GM21526 (cell line): ENCODE data around the gene HPS3.
"Not testable (repeated sequence)": the region's sequence is repeated elsewhere in the genome, so short reads cannot be mapped to it uniquely, and the experiment has no call there.

Source experiments
- ATAC-seq: cut with Tn5 transposase; IDR thresholded peaks from one replicate; pipeline ENCODE4 v1.9.1; 2021; ENCODE audit warnings: moderate library complexity; ENCODE audit not compliant: unreplicated experiment, low FRiP score

The HPS3 gene, protein sequence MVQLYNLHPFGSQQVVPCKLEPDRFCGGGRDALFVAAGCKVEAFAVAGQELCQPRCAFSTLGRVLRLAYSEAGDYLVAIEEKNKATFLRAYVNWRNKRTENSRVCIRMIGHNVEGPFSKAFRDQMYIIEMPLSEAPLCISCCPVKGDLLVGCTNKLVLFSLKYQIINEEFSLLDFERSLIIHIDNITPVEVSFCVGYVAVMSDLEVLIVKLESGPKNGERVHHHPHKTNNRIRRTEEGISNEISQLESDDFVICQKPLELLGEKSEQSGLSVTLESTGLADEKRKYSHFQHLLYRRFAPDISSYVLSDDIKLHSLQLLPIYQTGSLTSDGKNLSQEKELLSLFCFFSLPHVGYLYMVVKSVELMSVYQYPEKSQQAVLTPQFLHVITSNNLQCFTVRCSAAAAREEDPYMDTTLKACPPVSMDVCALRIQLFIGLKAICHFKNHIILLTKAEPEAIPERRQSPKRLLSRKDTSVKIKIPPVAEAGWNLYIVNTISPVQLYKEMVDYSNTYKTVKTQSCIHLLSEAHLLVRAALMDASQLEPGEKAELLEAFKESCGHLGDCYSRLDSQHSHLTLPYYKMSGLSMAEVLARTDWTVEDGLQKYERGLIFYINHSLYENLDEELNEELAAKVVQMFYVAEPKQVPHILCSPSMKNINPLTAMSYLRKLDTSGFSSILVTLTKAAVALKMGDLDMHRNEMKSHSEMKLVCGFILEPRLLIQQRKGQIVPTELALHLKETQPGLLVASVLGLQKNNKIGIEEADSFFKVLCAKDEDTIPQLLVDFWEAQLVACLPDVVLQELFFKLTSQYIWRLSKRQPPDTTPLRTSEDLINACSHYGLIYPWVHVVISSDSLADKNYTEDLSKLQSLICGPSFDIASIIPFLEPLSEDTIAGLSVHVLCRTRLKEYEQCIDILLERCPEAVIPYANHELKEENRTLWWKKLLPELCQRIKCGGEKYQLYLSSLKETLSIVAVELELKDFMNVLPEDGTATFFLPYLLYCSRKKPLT

DNA sequence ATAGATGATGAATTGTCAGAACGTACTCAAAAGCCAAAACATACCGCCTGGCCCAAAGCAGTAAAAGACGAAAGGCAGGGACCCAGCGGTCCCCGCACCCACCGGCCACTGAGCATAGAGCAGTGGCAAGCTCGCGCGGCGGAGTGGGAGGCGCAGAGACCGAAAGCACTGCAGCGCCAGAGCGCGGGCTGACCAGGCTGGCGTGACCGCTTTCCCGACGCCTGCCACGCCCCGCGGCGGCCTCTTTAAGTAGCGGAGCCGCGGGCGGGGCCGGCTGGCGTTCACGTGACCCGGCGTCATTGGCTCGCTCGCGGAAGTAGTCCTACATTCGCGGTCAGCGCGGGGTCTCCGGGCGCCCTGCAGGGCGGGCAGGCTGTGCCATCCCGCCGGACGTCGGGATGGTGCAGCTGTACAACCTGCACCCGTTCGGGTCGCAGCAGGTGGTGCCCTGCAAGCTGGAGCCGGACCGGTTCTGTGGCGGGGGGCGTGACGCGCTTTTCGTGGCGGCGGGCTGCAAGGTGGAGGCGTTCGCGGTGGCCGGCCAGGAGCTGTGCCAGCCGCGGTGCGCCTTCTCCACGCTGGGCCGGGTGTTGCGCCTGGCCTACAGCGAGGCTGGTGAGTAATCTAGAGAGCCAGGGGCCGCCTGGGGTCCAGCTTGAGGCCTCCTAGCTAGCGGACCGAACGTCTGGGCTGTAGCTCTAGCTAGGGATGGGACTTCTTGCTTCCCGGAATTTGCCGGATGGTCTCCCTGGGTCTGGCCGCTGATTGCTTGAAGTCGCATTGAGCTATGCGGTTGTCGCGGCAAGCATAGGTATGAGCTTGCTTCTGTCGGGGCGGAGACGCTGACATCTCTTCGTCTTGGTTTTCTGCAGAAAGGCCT, at the start of gene HPS3:
Gene HPS3 (plus strand): TSS at position 313 of the 880 bp plus-strand sequence. CDS start 86 bp downstream, at position 399.
- ATAC-seq, result peak; percentile 93

DNA sequence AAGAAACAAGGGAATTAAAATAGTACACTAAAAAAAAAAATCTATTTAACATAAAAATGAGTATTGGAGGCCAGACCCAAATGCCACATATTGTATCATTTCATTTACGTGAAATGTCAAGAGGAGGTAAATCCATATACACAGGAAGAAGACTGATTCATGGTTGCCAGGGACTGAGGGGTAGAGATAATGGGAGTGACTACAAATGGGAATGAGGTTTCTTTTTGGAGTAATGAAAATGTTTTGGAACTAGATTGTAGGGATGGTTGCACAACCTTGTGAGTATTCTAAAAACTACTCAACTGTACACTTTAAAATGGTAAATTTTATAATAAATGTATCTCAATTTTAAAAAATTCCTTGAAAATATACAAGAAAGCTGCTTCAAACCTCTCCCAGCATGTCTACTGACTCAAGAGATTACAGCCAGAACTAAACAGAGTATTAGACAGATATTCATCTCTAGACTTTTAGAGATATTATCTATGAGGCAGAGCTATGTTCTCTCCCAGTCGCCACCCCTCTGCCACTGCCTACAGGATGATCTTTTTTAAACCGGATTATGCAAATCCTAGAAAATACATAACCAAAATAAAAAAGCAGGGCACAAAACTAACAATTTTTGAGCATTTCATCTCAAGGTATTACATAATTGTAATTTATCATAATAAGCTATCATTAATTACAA, 49.3 kb upstream of the HPS3 start:
- ATAC-seq, result no peak

DNA sequence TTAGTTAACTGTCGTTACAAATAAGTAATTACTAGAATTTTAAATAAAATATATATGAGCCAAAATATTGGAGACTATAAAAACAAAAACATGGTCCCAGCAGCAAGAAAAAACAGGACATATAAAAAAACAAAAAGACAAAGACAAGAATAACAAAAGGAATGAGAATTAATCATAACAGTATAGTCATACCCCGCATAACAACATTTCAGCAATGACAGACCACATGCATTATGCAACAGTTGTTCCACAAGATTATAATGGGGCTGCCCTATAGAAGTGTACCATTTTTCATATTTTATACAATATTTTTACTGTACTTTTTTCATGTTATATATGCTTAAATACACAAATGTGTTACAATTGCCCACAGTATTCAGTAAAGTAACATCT, 48.7 kb upstream of the HPS3 start:
- no peak for ATAC-seq

DNA sequence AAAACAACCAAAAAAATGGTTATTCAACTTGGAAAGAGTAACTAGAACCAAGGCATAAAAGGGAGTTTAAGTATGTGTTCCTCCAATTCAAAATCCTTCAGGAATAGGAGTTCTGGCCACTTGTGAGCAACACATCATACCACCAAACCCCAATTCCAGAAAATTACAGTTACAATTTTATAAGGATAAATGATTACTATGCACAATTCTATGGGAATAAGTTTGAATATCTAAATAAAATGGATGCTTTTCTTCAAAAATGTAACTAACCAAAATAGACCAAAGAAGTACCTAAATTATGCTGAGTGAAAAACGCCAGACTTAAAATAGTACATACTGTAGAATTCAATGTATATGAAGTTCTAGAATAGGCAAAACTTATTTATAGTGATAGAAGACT, 47.7 kb upstream of the HPS3 start:
- no peak for ATAC-seq

DNA sequence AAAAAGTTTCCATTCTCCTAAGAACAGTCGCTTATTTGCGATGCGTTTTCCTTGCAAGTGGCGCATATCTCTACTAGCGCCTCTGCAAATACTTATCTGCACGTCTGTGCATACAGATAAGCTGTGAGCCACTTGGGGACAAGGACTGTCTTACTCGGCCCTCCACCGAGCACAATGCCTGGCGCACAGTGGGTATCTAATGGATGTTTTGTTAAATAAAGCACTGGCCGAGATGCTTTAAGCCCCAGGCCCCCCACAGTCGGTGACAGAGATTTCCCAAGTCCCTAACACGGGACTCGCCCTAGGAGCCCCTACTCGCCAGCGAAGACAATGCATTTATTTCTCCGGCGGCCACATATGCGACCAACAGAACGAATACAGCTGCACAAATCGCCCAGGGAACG, 43.6 kb upstream of the HPS3 start:
- peak; percentile 45 for ATAC-seq

DNA sequence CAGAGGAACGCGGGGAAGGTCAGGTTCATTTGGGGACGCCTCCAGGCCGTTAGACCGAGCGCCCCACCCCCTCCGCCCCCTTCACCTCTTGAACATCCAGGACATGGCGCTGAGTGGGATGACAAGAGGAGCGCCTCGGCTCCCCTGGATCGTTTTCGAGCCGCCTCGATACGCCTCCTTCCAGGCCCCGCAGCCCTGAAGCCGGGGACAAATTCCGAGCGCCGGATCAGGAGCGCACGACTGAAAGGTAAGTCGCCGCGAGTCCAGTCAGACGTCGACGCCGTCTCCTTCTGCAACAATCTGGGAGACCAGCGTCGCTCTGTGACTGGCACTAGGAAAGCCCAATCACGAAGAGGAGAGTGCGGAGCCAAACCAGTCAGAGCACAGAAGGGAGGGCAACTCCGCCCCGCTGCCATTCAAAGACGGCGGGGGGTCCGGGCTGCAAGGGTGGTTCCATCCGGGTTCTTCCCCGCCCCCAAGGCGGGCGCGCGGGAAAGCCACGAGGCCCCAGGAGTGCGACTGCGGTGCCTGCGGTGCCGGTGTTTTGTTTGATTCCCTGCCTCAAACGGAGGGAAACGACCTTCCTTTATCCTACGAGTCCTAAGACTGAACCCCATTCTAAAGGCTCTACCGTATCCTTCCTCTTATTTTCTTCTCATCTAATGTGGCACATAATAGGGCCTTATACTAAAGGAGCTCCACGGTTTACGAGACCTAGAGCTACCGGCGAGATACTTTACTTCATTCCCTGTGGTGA, 43.0 kb upstream of the HPS3 start, which contains the start of gene HLTF:
Gene HLTF (minus strand): TSS at position 302 of the 757 bp plus-strand sequence. CDS start 197 bp downstream, at position 105.
- peak; percentile 98 for ATAC-seq

DNA sequence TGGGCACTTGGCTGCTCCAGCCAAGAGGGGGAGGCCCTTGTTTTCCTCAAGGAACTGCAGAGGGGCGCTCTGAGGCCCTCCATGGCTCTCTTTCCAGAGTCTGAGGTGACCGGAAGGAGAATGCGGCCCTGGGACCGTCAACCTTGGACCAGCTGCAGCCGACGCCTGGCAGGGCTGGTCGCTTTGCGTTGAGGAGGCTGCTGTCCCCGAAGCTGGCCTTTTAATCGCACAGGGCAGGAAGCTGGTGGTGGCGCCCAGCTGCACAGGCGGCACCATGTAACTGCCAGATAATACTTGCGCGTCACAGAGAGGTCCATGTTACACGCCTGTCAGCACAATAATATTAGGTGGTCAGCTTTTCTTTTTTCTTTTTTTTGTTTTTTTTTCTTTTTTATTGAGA, 42.2 kb upstream of the HPS3 start:
- no peak for ATAC-seq

DNA sequence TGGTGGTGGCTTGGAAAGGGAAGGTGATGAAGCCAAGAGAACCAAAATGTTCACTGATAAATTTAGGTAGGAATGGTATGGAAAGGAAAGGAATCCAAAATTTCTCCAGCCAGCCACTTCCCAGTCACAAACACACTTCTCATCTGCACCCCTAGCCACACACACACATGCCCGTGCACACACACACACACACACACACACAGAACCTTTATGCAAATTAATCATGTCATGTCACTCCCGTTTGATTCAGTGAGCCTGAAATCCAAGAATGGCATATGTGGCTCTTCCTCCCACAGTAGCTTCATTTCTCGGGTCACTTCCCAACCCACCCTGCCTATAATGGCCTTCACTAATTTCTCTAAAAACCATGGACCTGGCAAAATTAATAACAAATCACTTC, 40.0 kb upstream of the HPS3 start:
- ATAC-seq, result no peak

DNA sequence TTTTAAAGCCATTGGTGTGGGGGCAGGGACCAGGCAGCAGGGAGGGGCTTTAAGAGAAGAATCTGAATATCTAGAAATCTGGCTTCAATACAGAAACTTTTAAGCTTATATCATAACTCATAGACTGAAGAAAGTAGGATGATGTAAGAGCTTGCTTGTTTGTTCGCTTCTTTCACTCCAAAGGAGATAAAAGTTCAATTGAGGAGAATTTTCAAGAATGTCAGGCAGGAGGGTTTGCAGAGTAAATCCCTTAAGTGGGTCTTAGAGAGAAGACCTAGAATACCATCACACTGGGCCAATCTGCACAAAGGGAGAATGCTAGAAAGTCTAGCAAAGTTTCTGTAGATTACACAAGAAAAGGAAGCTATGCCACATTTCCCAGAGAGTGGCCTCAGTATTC, 39.0 kb upstream of the HPS3 start:
- ATAC-seq, result no peak

DNA sequence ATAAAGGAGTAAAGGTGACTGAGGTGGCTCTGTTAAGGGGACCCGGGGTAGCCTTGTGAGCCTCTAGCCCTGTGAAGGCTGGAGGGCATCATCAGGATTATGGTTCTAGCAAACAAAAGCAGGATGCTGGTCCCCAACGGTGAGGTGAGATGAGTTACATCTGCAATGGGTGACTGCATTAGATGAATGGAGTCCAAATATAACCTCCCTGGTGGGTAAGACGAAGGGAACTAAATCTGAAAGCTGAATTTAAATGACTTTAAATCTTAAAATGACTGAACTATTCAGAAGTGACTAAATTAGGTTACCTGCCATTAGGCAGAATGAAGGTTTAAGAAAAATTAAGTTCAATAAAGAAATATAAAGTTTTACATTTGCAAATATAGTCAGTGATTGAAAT, 38.5 kb upstream of the HPS3 start:
- ATAC-seq, result no peak

DNA sequence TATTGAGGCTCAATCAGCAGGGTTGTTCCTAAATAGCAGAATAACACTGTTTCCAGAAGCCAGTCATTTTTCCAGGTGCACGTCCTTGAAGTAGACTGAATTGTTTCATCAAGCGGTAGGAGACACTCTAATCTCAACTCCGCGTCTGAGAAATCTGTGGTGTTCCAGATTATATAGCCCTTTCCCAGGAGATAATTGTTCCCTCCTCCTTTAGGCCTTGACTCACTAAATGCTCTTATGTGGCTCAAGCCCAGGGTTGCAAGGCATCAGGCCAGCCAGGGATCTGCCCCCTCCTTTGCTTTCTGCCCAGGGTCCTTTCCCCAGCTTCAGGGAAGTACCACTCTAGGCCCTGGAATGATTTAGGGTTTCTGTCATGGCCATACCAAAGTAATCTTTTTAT, 37.5 kb upstream of the HPS3 start:
- no peak for ATAC-seq

DNA sequence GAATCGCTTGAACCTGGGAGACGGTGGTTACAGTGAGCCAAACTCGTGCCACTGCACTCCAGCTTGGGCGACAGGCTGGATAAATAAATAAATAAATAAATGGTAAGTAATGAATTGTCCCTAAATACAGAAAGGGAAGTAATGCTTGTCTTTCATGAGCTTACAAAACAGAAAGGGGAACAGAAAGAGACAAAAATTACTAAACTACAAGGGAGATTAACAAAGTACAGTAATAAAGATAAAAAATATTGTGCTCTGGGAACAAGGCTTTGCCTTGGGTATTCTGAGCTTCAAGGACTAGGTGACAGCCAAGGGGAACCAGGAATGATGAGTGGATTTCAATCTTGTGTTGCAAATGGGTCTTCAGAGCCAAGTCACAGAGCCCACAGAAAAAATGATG, 34.0 kb upstream of the HPS3 start:
- ATAC-seq, result peak; percentile 85

DNA sequence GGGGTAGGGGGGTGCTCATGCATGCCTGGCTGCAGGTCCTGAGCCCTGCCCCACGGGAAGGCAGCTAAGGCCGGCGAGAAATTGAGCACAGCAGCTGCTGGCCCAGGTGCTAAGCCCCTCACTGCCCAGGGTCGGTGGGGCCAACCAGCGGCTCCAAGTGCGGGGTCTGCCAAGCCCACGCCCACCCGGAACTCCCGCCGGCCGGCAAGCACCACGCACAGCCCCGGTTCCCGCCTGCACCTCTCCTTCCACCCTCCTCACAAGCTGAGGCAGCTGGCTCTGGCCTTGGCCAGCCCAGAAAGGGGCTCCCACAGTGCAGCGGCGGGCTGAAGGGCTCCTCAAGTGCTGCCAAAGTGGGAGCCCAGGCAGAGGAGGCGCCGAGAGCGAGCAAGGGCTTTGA, 31.5 kb upstream of the HPS3 start:
- not testable (repeated sequence) for ATAC-seq

DNA sequence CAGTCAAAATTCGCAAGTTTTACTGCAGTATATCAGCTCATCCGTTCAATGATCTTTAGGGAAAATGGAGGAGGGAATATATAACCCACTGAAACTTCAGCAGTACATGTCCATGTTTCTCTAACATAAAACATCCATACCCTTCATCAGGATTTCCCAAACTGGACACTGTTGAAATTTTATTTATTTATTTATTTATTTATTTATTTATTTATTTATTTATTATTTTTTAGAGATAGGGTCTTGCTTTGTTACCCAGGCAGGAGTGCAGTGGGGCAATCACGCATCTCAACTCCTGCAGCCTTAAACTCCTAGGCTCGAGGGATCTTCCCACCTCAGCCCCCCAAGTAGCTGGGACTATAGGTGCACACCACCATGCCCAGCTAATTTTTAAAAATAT, 28.3 kb upstream of the HPS3 start:
- ATAC-seq, result no peak

DNA sequence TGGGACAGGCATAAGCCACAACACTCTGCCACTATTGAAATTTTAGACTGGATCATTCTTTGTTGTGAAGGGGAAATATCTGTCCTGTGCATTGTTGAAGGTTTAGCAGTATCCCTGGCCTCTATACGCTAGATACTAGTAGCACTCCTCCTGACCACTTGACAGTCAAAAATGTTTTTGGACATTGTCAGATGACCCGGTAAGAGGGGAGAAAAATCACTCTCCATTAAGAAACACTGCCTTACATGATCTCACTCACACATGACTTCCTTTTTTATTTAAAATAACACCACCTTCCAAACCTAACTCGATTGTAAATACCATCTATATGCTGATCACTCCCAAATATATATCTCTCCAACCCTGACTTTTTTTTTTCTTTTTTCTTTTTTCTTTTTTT, 27.8 kb upstream of the HPS3 start:
- no peak for ATAC-seq

DNA sequence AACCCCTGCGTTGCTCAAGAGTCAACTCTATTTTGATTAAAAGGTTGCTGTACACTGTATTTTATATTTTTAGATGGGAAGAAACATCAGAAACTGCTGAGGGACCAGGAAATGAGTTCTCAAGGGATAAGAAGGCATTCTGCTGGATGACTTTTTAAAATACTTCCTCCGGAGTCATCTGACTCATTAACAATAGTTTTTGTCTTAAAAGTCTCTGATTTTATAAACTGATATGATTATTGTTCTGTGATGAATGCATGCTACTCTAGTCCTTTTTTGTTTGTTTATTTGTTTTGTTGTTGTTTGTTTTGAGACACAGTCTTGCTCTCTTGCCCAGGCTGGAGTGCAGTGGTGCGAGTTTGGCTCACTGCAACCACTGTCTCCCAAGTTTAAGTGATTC, 25.0 kb upstream of the HPS3 start:
- no peak for ATAC-seq

DNA sequence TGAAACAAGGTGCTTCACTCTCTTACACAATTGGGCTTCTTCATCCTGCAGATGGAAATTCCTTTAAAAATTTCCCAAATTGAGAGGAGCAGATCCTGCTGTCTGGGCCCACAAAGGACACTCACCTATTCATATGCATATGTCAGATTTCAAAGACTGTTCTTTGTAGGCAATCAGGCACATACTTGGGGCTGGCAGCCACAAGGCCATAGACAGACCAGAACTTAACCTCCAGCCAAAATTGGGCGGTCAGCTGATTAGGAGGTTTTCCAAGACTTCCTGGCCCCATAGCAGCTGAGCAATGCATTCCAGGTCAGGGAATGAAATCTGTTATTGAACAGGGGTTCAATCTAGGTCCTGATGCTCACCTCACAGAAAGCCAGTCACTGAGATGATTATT, 15.0 kb upstream of the HPS3 start:
- ATAC-seq, result no peak

DNA sequence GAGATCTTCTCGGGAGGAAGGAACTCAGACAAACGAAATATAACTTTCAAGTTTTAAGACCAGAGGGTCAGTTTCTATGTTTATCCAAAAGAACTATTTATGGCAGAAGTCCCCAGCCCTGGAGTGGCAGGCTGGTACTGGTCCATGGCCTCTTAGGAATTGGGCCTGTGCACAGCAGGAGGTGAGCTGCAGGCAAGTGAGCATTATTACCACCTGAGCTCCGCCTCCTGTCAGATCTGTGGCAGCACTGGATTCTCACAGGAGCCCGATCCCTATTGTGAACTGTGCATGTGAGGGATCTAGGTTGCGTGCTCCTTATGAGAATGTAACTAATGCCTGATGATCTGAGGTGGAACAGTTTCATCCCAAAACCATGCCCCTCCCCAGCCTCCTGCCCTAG, 14.3 kb upstream of the HPS3 start:
- no peak for ATAC-seq

DNA sequence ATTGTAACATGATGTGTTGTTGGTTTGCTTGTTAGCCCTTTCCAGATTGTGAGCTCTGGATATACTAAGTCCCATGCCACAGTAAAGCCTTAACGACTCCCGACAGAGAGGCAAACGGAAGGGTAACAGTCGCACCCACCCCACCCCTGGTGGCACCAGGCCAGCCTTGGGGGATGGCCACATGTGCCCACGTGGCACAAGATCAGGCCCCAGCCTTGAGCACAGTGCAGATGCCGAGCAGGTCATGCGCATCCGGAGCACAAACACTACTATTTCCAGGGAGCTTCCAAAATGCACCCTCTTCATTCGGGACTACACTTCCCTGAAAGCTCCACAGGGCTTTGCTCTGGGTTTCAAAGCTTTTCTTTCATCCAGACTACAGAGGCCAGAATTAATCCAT, 10.7 kb upstream of the HPS3 start:
- ATAC-seq, result no peak
